Coronary artery (tissue), 2 donors: Measurements from ENCODE around the gene ALDOB.
"Not testable (repeated sequence)": the region's sequence is repeated elsewhere in the genome, so short reads cannot be mapped to it uniquely, and the experiment has no call there.

Experiments used
- DNase-seq: peaks from one replicate; pipeline ENCODE4 v3.0.0-alpha.2; 2017; ENCODE audit warnings: low spot score
- H3K27ac ChIP-seq, 2 donors: fragments of 200-600 bp; sonication (generic); one replicate each; pipeline ENCODE4 v1.5.1; 2016 to 2019
- H3K4me3 ChIP-seq: fragments of 200-600 bp; sonication (generic); 2 replicates; pipeline ENCODE4 v1.5.1; 2016; ENCODE audit warnings: mild to moderate bottlenecking, moderate library complexity
- CTCF ChIP-seq: fragments of 200-600 bp; sonication (generic); IDR thresholded peaks from one replicate; pipeline ENCODE4 v1.5.1; 2019; ENCODE audit warnings: antibody characterized with exemption

The ALDOB gene

GRCh38 chr9:101394687-101395086, 40.9 kb downstream of the ALDOB start:
- no peak for DNase-seq
- no peak overlapping the region for H3K27ac ChIP-seq
- TF ChIP-seq CTCF: no peak
- no peak overlapping the region for H3K4me3 ChIP-seq

- Histone ChIP-seq H3K27ac (no peak overlapping the region), H3K4me3 (no peak overlapping the region)
- no peak for DNase-seq
- no peak for TF ChIP-seq CTCF
Measured at GRCh38 chr9:101393135-101393534, 42.4 kb downstream of the ALDOB start.

GRCh38 chr9:101388507-101388993, 47.0 kb downstream of the ALDOB start:
- Histone ChIP-seq H3K4me3 (no peak overlapping the region), H3K27ac (no peak overlapping the region)
- no peak for DNase-seq
- TF ChIP-seq CTCF: no peak

GRCh38 chr9:101387871-101388506, 47.6 kb downstream of the ALDOB start:
- no peak for TF ChIP-seq CTCF
- no peak overlapping the region for H3K4me3 ChIP-seq
- H3K27ac ChIP-seq: no peak overlapping the region
- DNase-seq: no peak

GRCh38 chr9:101384873-101385536, 50.6 kb downstream of the ALDOB start, which contains the start of gene BAAT:
TSS of gene BAAT (minus strand) at chr9:101385006. CDS start at chr9:101371404, 13,602 bp downstream.
- not testable (repeated sequence) for DNase-seq, H3K27ac ChIP-seq, H3K4me3 ChIP-seq

GRCh38 chr9:101383361-101383760, 52.2 kb downstream of the ALDOB start:
- TF ChIP-seq CTCF: no peak
- Histone ChIP-seq H3K4me3 (no peak overlapping the region), H3K27ac (no peak overlapping the region)
- no peak for DNase-seq

GRCh38 chr9:101381833-101382342, 53.7 kb downstream of the ALDOB start:
- DNase-seq: no peak
- TF ChIP-seq CTCF: no peak
- Histone ChIP-seq H3K4me3 (no peak overlapping the region), H3K27ac (no peak overlapping the region)
